Kidney epithelial cell (primary cell): ENCODE measurements around the gene FANK1. TPM values are rescaled to one million over a fixed set of nuclear protein-coding genes. Genes with fewer than 3 reads are reported as not detected.
"Not testable (repeated sequence)": the region's sequence is repeated elsewhere in the genome, so short reads cannot be mapped to it uniquely, and the experiment has no call there.

Experiments used
- DNase-seq: peaks from one replicate; pipeline ENCODE4 v3.0.0-alpha.2; 2010; ENCODE audit warnings: low read depth
- H3K27me3 ChIP-seq: 2 replicates; pipeline ENCODE4 v1.6.0; 2011; ENCODE audit warnings: low read length; ENCODE audit not compliant: control insufficient read depth, insufficient read depth
- H3K36me3 ChIP-seq: 2 replicates; pipeline ENCODE4 v1.5.1; 2011; ENCODE audit warnings: low read length; ENCODE audit not compliant: control insufficient read depth, insufficient read depth
- H3K4me3 ChIP-seq: 2 replicates; pipeline ENCODE4 v1.5.1; 2011; ENCODE audit warnings: low read depth, mild to moderate bottlenecking, control low read depth, low read length
- total RNA-seq: library from RNA; depleted of rRNA; stranded (reverse); fragments of >200 nt; gene quantifications from 2 replicates; pipeline ENCODE4 v1.2.3, GENCODE V29; 2015
- TF ChIP-seq, protein P1 (sequence below): IDR thresholded peaks from 2 replicates; pipeline ENCODE4 v1.5.1; 2011; ENCODE audit warnings: mild to moderate bottlenecking, moderate library complexity, low read length, control low read depth, inconsistent platforms; ENCODE audit not compliant: insufficient read depth, poor library complexity, severe bottlenecking

The FANK1 gene
- total RNA-seq, 1 donor from 2014 or later = 7.5 TPM

DNA sequence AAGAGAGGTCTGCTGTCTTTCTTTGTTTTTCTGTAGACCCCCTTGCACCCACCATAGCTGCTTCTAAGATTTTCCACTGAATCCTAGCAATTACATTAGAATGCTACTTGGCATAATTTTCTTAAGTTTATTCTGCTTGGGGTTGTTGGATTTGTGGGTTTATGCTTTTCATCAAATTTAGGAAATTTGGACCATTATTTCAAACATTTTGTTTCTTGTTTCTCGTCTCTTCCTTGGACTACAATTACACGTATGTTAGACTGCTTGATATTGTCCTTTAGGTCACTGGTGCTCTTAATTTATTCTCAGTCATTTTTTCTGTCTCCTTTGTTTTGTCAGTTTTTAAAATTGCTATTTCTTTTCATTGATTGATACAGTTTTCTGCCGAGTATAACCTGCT lies 65.8 kb downstream of the FANK1 start:
- no peaks in the 10 kb centered on the region for H3K36me3 ChIP-seq
- DNase-seq = no peak
- TF ChIP-seq, protein P1, sequence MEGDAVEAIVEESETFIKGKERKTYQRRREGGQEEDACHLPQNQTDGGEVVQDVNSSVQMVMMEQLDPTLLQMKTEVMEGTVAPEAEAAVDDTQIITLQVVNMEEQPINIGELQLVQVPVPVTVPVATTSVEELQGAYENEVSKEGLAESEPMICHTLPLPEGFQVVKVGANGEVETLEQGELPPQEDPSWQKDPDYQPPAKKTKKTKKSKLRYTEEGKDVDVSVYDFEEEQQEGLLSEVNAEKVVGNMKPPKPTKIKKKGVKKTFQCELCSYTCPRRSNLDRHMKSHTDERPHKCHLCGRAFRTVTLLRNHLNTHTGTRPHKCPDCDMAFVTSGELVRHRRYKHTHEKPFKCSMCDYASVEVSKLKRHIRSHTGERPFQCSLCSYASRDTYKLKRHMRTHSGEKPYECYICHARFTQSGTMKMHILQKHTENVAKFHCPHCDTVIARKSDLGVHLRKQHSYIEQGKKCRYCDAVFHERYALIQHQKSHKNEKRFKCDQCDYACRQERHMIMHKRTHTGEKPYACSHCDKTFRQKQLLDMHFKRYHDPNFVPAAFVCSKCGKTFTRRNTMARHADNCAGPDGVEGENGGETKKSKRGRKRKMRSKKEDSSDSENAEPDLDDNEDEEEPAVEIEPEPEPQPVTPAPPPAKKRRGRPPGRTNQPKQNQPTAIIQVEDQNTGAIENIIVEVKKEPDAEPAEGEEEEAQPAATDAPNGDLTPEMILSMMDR = no peak
- H3K4me3 ChIP-seq = no peak overlapping the region
- H3K27me3 ChIP-seq = no peaks in the 10 kb centered on the region

DNA sequence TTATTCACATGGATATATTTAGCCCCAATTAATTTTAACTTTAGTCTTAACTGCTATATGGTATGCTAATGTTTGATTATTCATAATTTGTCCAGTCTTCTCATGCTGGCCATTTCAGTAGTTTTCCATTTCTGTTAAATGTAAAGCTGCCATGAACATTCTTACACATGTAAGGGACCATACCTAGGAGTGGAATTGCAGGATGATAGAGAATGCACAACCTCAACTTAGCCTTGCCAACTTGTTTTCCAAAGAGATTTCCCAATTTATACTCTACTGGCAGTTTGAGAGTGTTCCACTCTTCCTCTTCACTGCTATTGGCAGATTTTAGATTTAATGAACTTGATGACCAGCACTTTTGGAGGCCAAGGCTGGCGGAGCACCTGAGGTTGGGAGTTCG lies 68.2 kb downstream of the FANK1 start:
- no peak for DNase-seq
- Histone ChIP-seq H3K4me3 (no peak overlapping the region), H3K36me3 (no peaks in the 10 kb centered on the region), H3K27me3 (no peaks in the 10 kb centered on the region)
- TF ChIP-seq, protein P1 = no peak

DNA sequence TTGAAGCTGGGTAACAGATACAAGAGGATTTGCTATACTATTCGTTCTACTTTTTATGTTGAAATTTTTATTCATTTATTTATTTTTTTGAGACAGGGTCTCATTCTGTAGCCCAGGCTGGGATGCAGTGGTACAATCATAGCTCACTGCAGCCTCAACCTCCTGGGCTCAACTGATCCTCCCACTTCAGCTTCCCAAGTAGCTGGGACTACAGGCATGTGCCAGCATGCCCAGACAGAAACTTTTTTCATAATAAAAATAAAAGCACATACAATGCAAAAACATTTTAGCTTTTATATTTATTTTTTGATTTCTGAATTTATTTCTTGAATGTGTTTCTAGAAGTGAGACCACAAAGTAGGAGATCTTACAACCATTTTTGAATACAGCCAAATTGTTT lies 71.2 kb downstream of the FANK1 start:
- no peaks in the 10 kb centered on the region for H3K36me3 ChIP-seq
- H3K27me3 ChIP-seq = no peaks in the 10 kb centered on the region
- no peak overlapping the region for H3K4me3 ChIP-seq
- TF ChIP-seq, protein P1 = no peak
- no peak for DNase-seq

DNA sequence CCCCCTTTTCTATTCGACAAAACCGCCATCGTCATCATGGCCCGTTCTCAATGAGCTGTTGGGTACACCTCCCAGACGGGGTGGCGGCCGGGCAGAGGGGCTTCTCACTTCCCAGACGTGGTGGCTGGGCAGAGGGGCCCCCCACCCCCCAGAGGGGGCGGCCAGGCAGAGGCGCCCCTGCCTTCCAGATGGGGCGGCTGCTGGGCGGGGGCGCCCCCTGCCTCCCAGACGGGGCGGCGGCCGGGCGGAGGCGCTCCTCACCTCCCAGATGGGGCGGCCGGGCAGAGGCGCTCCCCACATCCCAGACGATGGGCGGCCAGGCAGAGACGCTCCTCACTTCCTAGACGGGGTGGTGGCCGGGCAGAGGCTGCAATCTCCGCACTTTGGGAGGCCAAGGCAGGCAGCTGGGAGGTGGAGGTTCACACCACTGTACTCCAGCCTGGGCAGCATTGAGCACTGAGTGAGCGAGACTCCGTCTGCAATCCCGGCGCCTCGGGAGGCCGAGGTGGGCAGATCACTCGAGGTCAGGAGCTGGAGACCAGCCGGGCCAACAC lies 73.8 kb downstream of the FANK1 start:
- H3K36me3 ChIP-seq, H3K27me3 ChIP-seq, DNase-seq, H3K4me3 ChIP-seq: not testable (repeated sequence)

DNA sequence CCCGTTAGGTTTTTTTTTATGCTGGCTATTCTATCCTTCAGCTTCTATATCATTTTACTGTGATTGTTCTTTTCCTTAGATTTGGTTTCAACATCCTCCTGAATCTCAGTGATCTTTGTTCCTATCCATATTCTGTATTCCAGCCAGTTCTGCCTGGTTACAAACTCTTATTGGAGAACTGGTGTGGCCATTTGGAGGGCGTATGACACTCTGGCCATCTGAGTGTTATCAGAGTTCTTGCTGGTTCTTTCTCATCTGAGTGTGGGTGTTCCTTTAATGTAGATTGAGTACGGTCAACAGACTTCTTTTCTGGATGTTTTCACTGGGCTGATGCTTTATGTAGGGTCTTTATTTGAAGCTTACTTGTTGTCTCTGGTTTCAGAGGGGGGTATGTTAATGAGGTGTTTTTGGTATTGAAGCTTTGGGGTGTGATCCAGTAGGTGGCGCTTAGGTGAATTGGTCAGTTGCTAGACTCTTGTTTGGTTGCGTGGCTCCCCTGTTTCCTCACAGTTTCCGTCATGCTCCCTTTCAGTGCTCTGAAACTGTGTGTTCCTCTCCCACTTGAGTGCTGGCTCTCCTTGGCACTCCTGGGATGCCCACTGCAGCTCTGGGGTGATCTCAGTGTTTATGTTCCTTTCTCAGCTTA lies 80.7 kb downstream of the FANK1 start:
- TF ChIP-seq, protein P1 = no peak
- H3K36me3 ChIP-seq = no peaks in the 10 kb centered on the region
- no peak for DNase-seq
- H3K27me3 ChIP-seq = no peaks in the 10 kb centered on the region
- no peak overlapping the region for H3K4me3 ChIP-seq

DNA sequence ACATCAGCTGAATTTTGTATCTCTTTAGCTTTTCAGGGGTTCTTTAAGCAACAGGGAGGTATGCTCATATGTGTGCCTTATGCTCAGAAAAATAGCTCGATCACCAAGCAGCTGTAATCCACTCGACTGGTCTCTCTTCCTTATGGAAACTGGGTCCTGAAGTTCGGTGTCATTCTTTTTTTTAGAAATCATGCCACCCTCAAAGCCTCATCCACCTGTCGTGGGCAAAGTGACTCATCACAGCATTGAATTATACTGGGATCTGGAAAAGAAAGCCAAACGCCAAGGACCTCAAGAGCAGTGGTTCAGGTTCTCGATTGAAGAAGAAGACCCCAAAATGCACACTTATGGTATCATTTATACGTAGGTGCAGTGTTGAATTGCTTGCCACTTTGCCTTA lies 83.6 kb downstream of the FANK1 start:
- no peaks in the 10 kb centered on the region for H3K36me3 ChIP-seq
- H3K4me3 ChIP-seq = no peak overlapping the region
- H3K27me3 ChIP-seq = no peaks in the 10 kb centered on the region
- DNase-seq = no peak
- TF ChIP-seq, protein P1 = no peak
